NCI-H2081 (cell line): Measurements from ENCODE around the gene KCNH1.

Experiments
- DNase-seq, 2 experiments: peaks; one replicate each; lab custom pipeline; 2025; lab: John Stamatoyannopoulos, UW

Gene KCNH1

GRCh38 chr1:210857146-210857663 lies 276.7 kb downstream of the KCNH1 start:
- DNase-seq: no peak

GRCh38 chr1:210855440-210855839 lies 278.5 kb downstream of the KCNH1 start:
- no peak for DNase-seq

GRCh38 chr1:210853276-210853675 lies 280.7 kb downstream of the KCNH1 start:
- DNase-seq: no peak

GRCh38 chr1:210850556-210850955 lies 283.4 kb downstream of the KCNH1 start:
- DNase-seq: no peak

GRCh38 chr1:210848474-210848873 lies 285.5 kb downstream of the KCNH1 start:
- DNase-seq: no peak

GRCh38 chr1:210841926-210842625 lies 291.9 kb downstream of the KCNH1 start:
- no peak for DNase-seq

GRCh38 chr1:210830034-210831028 lies 303.6 kb downstream of the KCNH1 start:
- DNase-seq: peak; percentile 13 to 55

GRCh38 chr1:210828996-210829596 lies 304.9 kb downstream of the KCNH1 start:
- DNase-seq: no peak

GRCh38 chr1:210827481-210827880 lies 306.5 kb downstream of the KCNH1 start:
- DNase-seq: no peak

GRCh38 chr1:210826686-210827085 lies 307.3 kb downstream of the KCNH1 start:
- DNase-seq: peak in 1 of 2 experiments; percentile 58

- no peak for DNase-seq
These were observed 311.0 kb downstream of the KCNH1 start for GRCh38 chr1:210822932-210823331.

GRCh38 chr1:210822241-210822640 lies 311.7 kb downstream of the KCNH1 start:
- DNase-seq: no peak

- DNase-seq: no peak
These were observed 312.3 kb downstream of the KCNH1 start for GRCh38 chr1:210821615-210822014.

GRCh38 chr1:210819266-210819665 lies 314.7 kb downstream of the KCNH1 start:
- no peak for DNase-seq

GRCh38 chr1:210817385-210818275 lies 316.3 kb downstream of the KCNH1 start:
- no peak for DNase-seq

- DNase-seq: peak in 1 of 2 experiments; percentile 56
These were observed 318.1 kb downstream of the KCNH1 start for GRCh38 chr1:210815641-210816550.

- no peak for DNase-seq
These were observed 319.4 kb downstream of the KCNH1 start for GRCh38 chr1:210814382-210815123.

GRCh38 chr1:210801501-210801900 lies 332.4 kb downstream of the KCNH1 start:
- DNase-seq: no peak

- DNase-seq: no peak
These were observed 333.2 kb downstream of the KCNH1 start for GRCh38 chr1:210800756-210801155.
